Hematopoietic multipotent progenitor cell treated with erythropoietin and hydrocortisone succinate and interleukin-3 and kit ligand, for 15 days (in vitro differentiated cells): ENCODE data around the gene NAXD.
"Not testable (repeated sequence)": the region's sequence is repeated elsewhere in the genome, so short reads cannot be mapped to it uniquely, and the experiment has no call there.

ENCODE experiments used
- DNase-seq: peaks from one replicate; pipeline ENCODE4 v3.0.0-alpha.2; 2015; ENCODE audit warnings: low spot score

The NAXD gene

GRCh38 chr13:110615322-110616102 is at the start of gene NAXD:
TSS of gene NAXD (plus strand) at chr13:110615545. CDS start at chr13:110615602, 57 bp downstream.
- DNase-seq = peak; percentile 85

GRCh38 chr13:110566171-110566570 is 49.2 kb upstream of the NAXD start:
- no peak for DNase-seq

- DNase-seq = no peak
These were observed 46.7 kb upstream of the NAXD start for GRCh38 chr13:110568612-110569011.

GRCh38 chr13:110569962-110570361 is 45.4 kb upstream of the NAXD start:
- DNase-seq = not testable (repeated sequence)

- DNase-seq = no peak
These were observed 44.5 kb upstream of the NAXD start for GRCh38 chr13:110570886-110571285.

- no peak for DNase-seq
These were observed 43.2 kb upstream of the NAXD start for GRCh38 chr13:110571896-110572777.

- DNase-seq = no peak
These were observed 42.6 kb upstream of the NAXD start for GRCh38 chr13:110572778-110573118.

- DNase-seq = no peak
These were observed 41.2 kb upstream of the NAXD start for GRCh38 chr13:110574161-110574560.

GRCh38 chr13:110575322-110576069 is 39.8 kb upstream of the NAXD start:
- DNase-seq = no peak

- no peak for DNase-seq
These were observed 39.3 kb upstream of the NAXD start for GRCh38 chr13:110576070-110576394.

- DNase-seq = no peak
These were observed 38.4 kb upstream of the NAXD start for GRCh38 chr13:110576736-110577476.

- DNase-seq = no peak
These were observed 37.0 kb upstream of the NAXD start for GRCh38 chr13:110578363-110578762.

- no peak for DNase-seq
These were observed 34.5 kb upstream of the NAXD start for GRCh38 chr13:110580800-110581199.

GRCh38 chr13:110581506-110582185 is 33.7 kb upstream of the NAXD start:
- no peak for DNase-seq

- no peak for DNase-seq
These were observed 32.9 kb upstream of the NAXD start for GRCh38 chr13:110582421-110582954.

- DNase-seq = no peak
These were observed 32.0 kb upstream of the NAXD start for GRCh38 chr13:110583178-110583865.

GRCh38 chr13:110589793-110590390 is 25.5 kb upstream of the NAXD start:
- DNase-seq = no peak

GRCh38 chr13:110590577-110590976 is 24.8 kb upstream of the NAXD start:
- no peak for DNase-seq

GRCh38 chr13:110592665-110593064 is 22.7 kb upstream of the NAXD start:
- no peak for DNase-seq
